GM19099 (cell line): ENCODE measurements around the gene APOL4.

Experiments used
- POLR2A ChIP-seq: IDR thresholded peaks from 3 replicates; pipeline ENCODE4 v1.6.1; 2011; ENCODE audit warnings: low read depth; ENCODE audit not compliant: insufficient read length; ENCODE audit errors: extremely low read depth

The APOL4 gene

DNA sequence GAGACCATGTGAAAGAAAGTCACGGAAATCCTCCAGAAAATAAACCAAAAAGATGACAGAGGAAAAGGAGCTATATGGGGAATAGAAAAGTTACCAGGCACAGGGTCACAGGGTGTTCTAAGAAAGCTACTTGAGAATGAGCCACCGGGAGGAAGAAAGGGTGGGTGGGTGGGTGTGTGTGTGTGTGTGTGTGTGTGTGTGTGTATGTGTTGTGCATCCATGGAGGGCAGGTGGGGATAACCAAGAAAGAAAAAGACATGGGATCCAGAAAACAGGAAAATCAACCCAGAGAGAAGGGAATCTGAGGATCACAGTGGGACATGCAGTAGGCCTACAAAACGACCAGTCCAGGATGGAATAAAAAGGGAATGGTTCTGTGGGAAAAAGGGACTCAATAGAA is 34.0 kb upstream of the APOL4 start:
- TF ChIP-seq POLR2A, result no peak

DNA sequence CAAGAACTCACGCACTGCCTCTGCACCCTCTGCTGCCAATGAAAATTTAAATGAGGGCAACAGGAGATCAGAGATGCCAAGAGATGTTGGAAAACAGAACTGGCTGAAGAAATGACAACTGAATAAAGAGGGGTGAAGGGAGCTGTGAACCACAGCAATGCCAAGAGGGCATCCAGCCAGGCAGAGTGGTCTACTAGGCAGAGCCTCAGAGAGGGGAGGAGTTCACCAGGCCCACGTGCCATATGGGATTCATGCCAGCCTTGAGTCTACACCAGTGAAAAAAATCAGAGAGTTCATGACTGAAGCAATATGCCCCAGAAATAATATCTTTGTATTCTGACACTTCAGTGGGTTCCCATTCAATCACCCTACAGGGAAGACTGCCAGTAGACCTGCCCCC is 33.3 kb upstream of the APOL4 start:
- TF ChIP-seq POLR2A, result no peak

DNA sequence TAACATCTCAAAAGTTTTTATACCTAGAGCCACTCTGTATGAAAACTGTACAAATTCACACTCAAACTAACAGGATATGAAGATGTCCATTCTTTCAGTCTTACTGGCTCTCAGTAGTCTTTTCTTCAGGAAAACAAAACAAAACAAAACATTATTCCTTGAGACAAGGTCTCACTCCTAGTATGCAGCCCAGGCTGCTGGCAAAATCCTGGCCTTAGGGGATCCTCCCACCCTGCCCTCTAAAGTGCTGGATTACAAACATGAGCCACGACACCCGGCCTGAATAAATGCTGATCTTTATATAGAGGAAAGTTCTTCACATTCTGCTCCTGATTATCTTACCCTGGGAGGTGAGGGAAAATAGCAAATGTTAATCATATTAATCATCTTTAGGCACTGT is 32.6 kb upstream of the APOL4 start:
- TF ChIP-seq POLR2A, result no peak

DNA sequence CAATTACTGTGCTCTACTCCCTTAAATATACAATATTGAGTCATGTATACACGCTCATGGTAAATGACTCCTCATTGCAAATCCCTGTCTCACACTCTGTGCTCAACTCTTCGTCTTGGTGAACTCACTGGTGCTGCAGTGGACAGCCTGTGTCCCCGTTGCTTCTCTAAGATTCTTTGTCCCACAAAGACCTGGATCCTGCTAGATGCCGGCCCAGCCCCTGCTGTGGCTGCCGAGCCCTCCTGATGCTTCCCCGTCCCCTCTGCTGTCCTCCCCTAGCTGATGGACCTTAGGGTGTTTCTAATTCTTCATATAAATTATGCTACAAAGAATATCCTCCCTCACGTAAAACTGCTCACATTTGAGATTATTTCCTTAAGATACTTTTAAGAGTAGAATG is 32.2 kb upstream of the APOL4 start:
- no peak for TF ChIP-seq POLR2A

DNA sequence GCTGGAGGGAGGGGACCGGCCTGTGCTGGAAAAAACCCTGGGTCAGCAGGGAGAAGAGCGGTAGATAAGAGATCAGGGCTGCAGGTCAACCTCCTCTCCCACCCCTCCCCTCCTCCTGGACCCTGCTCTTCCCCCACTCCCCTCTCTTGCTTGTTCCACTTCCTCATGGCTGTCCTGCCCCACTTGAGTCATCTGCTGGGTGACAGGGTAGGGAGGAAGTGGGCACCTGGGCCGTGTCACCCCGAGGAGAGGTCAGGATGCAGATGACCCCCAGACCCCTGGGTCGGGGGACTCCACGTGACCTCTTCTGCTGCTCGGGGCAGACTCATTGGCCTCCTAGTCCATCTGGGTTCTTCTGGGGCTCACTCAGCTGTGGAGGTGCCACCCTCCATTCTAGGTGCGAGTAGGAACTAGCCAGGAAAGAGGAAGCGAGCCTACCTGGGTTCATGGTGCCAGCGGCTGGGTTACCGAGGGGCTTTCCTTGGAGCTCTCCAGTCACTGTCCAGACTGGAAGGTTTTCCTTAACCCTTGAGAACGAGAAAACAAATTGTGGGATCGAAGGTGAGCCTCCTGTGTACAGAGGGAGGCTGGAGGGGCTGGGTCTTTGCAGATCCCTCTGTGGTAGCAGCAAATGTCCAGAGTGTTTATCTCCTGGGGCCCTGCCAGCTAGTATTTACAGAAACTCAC is 31.2 kb upstream of the APOL4 start:
- no peak for TF ChIP-seq POLR2A

DNA sequence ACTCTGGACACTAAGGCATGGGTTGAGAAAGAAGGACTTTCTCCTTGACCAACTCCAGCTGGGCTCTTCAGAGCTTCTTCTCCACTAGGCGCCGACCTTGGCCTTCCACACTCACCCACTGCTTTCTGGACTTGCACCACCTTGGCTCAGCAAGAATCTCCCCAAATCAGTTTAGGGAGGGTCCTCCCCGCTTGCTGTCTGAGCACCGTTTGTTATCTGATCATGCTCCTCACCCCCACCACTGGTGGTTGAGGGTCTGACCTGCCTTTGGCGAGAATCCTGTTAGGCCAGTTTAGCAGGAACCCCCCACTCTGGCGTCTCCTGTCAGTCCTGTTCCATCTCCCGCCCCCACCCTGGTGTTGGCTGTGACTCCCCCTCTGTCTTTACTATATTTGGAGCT is 27.3 kb upstream of the APOL4 start:
- no peak for TF ChIP-seq POLR2A

DNA sequence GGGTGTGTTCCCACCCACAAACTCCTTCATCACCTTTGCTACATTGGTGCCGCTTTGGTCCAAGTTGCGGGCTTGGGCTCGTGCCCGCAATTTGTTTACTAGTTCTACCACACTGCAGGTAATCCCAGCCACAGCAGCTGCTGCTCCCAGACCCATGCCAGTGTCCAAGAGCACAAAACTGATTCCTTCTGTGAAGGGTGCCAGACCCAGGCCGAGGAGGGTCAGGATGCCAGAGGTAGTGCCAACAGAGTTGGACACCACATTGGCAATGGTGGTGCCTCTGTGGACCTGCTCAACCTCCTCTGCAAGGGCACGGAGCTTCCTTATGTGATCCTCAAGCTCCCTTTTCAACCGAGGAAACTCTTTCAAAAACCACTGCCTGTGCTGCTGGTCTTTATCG is 26.2 kb upstream of the APOL4 start:
- no peak for TF ChIP-seq POLR2A

DNA sequence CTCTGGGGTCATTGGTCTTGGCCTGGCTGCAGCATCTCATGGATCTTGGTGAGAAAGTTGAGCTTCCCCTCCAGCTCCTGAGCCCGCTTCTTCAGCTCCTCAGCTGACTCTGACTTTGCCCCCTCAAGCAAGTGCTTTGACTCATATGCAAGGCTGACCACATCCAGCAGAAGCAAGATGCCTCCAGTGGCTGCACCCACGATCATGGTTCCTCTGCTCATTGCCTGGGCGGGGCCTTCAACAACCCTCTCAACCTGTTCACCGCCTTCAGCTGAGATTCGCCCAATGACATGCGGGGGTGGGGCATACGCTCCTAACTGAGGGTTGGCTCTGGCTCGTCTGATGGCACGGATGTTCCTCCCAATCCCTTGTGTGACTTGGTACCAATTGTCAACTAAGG is 25.8 kb upstream of the APOL4 start:
- TF ChIP-seq POLR2A, result no peak

DNA sequence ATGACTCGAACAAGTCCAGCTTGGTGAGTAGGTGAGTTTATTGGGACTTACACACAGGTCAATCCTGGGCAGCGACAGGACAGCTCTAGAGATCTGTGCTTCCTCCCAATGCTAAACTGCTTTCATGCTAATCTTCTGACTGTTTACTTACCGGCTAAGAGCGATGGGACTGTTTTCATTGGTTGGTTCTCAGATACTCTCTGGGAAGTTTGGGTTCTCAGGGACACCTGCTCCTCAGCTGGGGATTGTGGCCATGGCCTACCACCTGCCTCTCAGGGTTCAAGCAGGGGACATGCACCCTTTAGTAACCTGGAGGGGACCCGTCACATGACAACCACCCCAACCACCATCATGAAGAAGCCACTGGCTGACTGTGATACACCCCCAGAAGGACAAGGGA is 24.6 kb upstream of the APOL4 start:
- TF ChIP-seq POLR2A, result no peak

DNA sequence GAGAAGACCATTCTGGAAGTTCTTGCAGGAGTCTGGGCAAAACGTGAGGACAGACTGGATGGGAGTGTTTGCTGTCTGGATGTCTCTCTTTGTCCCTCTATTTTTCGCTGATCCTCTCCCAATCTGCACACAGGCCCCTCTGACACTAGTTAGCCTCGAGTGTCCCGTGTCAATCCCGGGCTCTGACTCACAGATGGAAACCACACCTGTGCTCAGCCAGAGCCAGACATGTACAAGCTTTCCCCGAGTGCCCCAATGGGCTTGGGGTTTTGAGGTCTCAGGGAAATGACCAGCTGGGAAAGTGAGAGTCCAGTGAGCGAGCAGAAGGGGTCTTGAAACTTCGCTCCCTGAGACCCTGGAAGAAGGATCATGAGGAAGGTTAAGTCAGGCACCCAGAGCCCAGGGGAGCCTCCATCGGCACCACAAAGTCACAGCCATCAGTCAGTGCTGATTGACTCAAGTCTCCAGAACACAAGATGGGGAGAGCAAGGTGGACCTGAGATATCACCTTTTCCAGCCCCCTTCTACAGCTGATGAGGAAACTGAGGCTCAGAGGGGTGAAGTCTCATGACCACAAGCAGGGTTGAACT is 23.8 kb upstream of the APOL4 start:
- no peak for TF ChIP-seq POLR2A

DNA sequence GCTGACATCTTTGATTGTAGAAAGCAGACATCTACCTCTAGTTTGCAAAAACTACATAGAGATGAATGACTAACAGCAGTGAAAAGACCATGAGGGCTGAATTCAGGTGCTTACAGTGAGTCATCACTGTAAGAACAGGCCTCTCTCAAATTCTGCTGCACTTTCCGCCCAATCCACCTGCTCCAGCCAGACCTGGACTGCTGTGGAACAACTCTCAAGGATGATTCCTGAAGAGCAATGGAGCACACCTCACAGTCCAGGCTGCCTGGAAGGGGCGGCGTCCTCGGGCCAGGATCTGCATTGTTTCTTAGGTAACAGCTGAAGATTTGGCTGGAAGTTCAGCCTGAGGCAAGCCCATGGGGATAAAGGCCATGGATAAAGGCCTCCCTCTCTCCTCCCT is 22.6 kb upstream of the APOL4 start:
- no peak for TF ChIP-seq POLR2A

DNA sequence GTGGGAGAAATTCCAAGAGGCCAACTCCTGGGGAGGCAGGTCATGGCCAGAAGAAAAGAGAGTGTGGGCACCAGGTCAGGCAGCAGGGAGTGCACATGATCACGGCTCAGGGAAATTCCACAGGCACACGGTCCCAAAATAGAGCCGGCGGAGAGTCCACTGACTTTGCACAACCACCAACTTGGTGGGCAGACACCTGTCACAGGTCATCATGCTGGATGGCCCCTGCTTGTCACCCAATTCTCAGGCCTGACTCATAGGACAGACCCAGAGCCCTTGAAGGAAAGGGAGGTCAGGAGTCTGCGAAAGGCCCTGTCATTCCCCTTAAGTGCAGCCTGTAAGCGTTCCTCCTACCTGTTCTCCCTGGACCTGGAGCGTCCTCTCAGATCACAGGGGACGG is 21.9 kb upstream of the APOL4 start:
- no peak for TF ChIP-seq POLR2A

DNA sequence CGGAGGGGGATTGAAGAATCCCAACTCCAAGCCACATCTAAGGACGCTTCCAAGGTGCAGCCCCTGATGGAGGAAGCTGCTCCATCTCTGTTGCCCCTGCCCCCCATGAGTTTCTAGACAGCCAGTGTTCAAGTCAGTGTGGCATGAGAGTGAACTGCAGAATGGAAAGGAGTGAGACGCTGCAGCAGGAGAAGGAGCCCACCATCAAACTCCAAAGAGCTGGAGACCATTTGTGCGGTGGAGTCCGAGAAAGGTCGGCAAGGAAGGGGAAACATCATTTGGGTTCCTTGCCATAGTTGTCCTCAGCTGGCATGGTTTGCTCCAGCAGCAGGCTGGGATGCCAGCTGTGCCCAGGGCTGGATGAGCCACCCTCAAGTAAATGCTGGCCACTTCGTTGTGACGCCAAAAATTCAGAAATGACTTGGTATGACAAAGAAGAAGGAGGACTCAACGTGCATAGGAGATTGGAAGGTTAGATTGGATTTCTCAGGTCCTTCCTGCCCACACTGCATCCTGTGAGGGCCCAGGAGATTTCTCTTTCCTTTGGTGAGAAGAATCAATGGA is 21.4 kb upstream of the APOL4 start:
- TF ChIP-seq POLR2A, result no peak

DNA sequence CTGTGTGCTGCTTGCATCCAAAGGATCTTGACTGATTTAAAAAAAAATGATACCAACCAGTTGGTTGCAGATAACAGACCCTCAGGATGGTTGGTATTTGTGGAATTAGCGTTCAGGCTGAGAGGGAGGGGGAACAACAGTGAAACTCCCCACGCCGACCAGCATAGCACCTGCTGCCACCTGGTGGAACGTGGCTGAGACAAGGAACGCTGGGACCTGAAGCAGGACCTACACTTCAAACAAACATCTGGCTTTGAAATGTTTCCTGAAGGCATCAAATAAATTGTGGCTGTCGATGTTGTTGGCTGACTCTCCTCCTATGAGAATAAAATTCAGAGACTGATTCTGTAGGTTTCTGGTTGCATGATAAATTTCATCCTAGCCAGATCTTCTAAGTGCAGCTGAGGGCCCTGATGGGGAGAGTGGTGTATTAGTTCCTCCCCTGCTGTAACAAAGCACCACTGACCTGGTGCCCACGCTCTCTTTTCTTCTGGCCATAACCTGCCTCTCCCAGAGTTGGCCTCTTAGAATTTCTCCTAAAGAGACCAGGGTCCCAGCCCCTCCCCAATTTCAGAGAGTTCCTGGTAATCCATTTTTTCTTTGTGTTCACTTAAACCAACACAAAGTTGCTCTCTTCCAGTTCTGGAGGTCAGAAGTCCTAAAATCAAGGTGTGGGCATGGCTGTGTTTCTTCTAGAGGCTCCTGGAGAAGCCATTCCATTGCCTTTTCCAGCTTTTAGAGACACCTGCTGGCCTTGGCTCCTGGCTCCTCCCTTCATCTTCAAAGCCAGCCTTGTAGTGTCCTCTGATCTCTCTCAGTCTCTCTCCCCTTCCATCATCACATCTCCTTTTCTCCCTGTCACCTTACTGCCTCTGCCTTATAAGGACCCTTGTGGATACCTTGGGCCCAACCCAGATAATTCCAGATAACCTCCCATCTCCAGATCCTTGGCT is 20.5 kb upstream of the APOL4 start:
- no peak for TF ChIP-seq POLR2A

DNA sequence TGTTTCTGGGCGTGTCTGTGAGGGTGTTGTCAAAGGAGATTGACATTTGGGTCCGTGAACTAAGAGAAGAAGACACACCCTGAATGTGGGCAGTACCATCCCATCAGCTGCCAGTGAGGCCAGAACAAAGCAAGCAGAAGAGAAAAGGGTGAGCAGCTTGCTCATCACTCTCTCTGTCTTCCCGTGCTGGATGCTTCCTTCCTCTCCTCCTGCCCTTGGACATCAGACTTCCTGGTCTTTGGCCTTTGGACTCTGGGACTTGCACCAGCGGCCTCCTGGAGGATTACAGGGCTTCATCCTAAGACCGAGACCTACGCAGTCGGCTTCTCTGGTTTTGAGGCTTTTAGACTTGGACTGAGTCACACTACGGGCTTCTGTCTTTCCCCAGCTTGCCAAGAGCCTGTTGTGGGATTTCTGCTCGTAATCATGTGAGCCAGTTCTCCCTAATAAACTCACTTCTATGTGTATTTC is 18.9 kb upstream of the APOL4 start:
- no peak for TF ChIP-seq POLR2A
